Mesothelial cell of epicardium (in vitro differentiated cells): ENCODE measurements around the gene TGFA. TPM values are rescaled to one million over a fixed set of nuclear protein-coding genes. Genes with fewer than 3 reads are reported as not detected.

Experiments used
- DNase-seq, 2 experiments: peaks; one replicate each; pipeline ENCODE4 v3.0.0; 2021; ENCODE audit warnings: low spot score in 2 of 2; ENCODE audit not compliant: unreplicated experiment in 2 of 2
- H3K27ac Mint-ChIP-seq: 2 replicates; pipeline ENCODE4 v1.8.0; 2021; ENCODE audit warnings: mixed read lengths
- H3K27me3 Mint-ChIP-seq: 2 replicates; pipeline ENCODE4 v1.8.0; 2021; ENCODE audit warnings: low read depth, mixed read lengths
- H3K36me3 Mint-ChIP-seq: 2 replicates; pipeline ENCODE4 v1.8.0; 2021; ENCODE audit warnings: mixed read lengths
- H3K4me1 Mint-ChIP-seq: 2 replicates; pipeline ENCODE4 v1.8.0; 2021; ENCODE audit warnings: mixed read lengths
- H3K4me3 Mint-ChIP-seq: 2 replicates; pipeline ENCODE4 v1.8.0; 2021; ENCODE audit warnings: mild to moderate bottlenecking, moderate library complexity, mixed read lengths
- H3K9me3 Mint-ChIP-seq: 2 replicates; pipeline ENCODE4 v1.8.0; 2021; ENCODE audit warnings: mixed read lengths
- total RNA-seq: library from RNA; stranded (reverse); gene quantifications from 3 replicates; pipeline ENCODE4 v1.2.1, GENCODE V29; 2021
- TF ChIP-seq, protein P1 (sequence below): fragments of 200-600 bp; sonication (generic); IDR thresholded peaks from one replicate; pipeline ENCODE4 v1.5.0; 2021; ENCODE audit warnings: antibody characterized with exemption; ENCODE audit not compliant: unreplicated experiment

The TGFA gene
- total RNA-seq, 1 donor from 2014 or later: 0.96 TPM

GRCh38 chr2:70523996-70524965, 29.3 kb downstream of the TGFA start:
- H3K9me3 Mint-ChIP-seq: no peaks in the 10 kb centered on the region
- DNase-seq: no peak
- no peaks in the 10 kb centered on the region for H3K36me3 Mint-ChIP-seq
- H3K27me3 Mint-ChIP-seq: peaks cover 31% of the 10 kb centered on the region
- TF ChIP-seq, protein P1, sequence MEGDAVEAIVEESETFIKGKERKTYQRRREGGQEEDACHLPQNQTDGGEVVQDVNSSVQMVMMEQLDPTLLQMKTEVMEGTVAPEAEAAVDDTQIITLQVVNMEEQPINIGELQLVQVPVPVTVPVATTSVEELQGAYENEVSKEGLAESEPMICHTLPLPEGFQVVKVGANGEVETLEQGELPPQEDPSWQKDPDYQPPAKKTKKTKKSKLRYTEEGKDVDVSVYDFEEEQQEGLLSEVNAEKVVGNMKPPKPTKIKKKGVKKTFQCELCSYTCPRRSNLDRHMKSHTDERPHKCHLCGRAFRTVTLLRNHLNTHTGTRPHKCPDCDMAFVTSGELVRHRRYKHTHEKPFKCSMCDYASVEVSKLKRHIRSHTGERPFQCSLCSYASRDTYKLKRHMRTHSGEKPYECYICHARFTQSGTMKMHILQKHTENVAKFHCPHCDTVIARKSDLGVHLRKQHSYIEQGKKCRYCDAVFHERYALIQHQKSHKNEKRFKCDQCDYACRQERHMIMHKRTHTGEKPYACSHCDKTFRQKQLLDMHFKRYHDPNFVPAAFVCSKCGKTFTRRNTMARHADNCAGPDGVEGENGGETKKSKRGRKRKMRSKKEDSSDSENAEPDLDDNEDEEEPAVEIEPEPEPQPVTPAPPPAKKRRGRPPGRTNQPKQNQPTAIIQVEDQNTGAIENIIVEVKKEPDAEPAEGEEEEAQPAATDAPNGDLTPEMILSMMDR: no peak
- H3K4me3 Mint-ChIP-seq: no peak overlapping the region
- H3K4me1 Mint-ChIP-seq: peaks cover 5% of the 10 kb centered on the region
- peak overlapping the region; percentile 70 for H3K27ac Mint-ChIP-seq

- H3K4me3 Mint-ChIP-seq: no peak overlapping the region
- H3K36me3 Mint-ChIP-seq: no peaks in the 10 kb centered on the region
- no peaks in the 10 kb centered on the region for H3K9me3 Mint-ChIP-seq
- TF ChIP-seq, protein P1: no peak
- H3K27me3 Mint-ChIP-seq: peaks cover 30% of the 10 kb centered on the region
- DNase-seq: no peak
- peaks cover 5% of the 10 kb centered on the region for H3K4me1 Mint-ChIP-seq
- no peak overlapping the region for H3K27ac Mint-ChIP-seq
These were observed 30.0 kb downstream of the TGFA start for GRCh38 chr2:70523672-70523995.

DNA sequence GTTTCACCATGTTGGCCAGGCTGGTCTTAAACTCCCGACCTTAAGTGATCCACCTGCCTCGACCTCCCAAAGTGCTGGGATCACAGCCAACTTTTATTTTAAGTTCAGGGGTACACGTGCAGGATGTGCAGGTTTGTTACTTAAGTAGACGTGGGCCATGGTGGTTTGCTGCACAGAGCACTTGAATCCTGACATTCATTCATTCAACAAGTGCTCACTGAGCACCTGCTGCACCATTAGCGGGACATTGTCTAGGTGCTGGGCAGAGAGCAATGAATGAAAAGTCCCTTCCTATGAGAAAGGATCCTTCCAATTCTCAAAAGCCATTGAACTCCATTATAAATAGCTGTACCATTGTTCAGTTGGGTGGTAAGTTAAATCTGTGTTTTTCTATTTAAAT, 31.0 kb downstream of the TGFA start:
- peaks cover 28% of the 10 kb centered on the region for H3K27me3 Mint-ChIP-seq
- H3K4me1 Mint-ChIP-seq: peaks cover 5% of the 10 kb centered on the region
- no peaks in the 10 kb centered on the region for H3K9me3 Mint-ChIP-seq
- TF ChIP-seq, protein P1: no peak
- no peaks in the 10 kb centered on the region for H3K36me3 Mint-ChIP-seq
- no peak for DNase-seq
- no peak overlapping the region for H3K4me3 Mint-ChIP-seq
- no peak overlapping the region for H3K27ac Mint-ChIP-seq

- no peak for DNase-seq
- TF ChIP-seq, protein P1: no peak
- H3K27ac Mint-ChIP-seq: no peak overlapping the region
- no peak overlapping the region for H3K4me3 Mint-ChIP-seq
- peaks cover 25% of the 10 kb centered on the region for H3K27me3 Mint-ChIP-seq
- H3K9me3 Mint-ChIP-seq: no peaks in the 10 kb centered on the region
- H3K36me3 Mint-ChIP-seq: no peaks in the 10 kb centered on the region
- peaks cover 5% of the 10 kb centered on the region for H3K4me1 Mint-ChIP-seq
These were observed 32.8 kb downstream of the TGFA start for GRCh38 chr2:70520825-70521224.

GRCh38 chr2:70519453-70519852, 34.2 kb downstream of the TGFA start:
- Mint-ChIP-seq H3K4me1 (peaks cover 9% of the 10 kb centered on the region), H3K9me3 (no peaks in the 10 kb centered on the region), H3K36me3 (no peaks in the 10 kb centered on the region), H3K27ac (no peak overlapping the region), H3K27me3 (peaks cover 24% of the 10 kb centered on the region), H3K4me3 (no peak overlapping the region)
- DNase-seq: no peak
- TF ChIP-seq, protein P1: no peak
